Measurements from ENCODE around the gene PCDH1. TPM values are rescaled to one million over a fixed set of nuclear protein-coding genes. Genes with fewer than 3 reads are reported as not detected.
"Not testable (repeated sequence)": the region's sequence is repeated elsewhere in the genome, so short reads cannot be mapped to it uniquely, and the experiment has no call there.

The PCDH1 gene
- 27.3 and 41.1 TPM in 2 replicates for total RNA-seq (2014; rRNA removed; shearing (Covaris generic); ENCODE audit: low replicate concordance)

DNA sequence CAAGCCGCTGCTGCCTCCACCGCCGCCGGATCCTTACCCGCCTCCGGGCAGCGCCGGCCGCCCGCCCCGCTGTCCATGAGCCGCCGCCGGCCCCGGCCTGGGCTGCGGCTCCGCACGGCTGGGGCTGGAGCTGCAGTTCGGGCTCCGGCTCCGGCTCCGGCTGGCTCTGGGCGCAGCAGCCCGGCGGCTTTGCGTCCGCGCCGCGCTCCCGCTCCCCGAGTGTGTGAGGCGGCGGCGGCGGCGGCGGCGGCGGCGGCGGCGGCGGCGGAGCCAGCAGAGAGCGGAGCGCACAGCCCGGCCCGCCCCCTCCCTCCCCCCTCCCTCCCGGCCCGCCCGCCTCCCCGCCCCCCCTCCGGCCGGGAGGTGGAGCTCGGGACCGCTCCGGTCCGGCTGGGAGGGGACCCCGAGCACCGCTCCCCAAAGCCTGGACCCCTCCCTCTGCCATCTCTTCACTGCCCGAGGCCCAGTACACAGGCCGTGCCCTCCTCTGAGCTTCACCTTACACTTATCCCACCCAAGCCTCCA, at the start of gene PCDH1:
PCDH1 (minus strand) TSS at position 225 of the 525 bp plus-strand sequence; CDS start at position 77, 148 bp downstream.
- in situ Hi-C loops (cut with HindIII; ENCODE audit: low pct_unique_long_range_greater_than_20kb, low sequenced_read_pairs) = no loop called here
- DNase-seq (ENCODE audit: low read depth) = no peak

GRCh38 chr5:141926434-141926833, 48.2 kb upstream of the PCDH1 start:
- DNase-seq (ENCODE audit: low read depth) = no peak
- in situ Hi-C loops (cut with HindIII; ENCODE audit: low pct_unique_long_range_greater_than_20kb, low sequenced_read_pairs) = no loop called here

- peak; percentile 96 for DNase-seq (ENCODE audit: low read depth)
- in situ Hi-C loops (cut with HindIII; ENCODE audit: low pct_unique_long_range_greater_than_20kb, low sequenced_read_pairs) = no loop called here
Measured at GRCh38 chr5:141923448-141924313, 45.5 kb upstream of the PCDH1 start, which contains the start of gene DELE1. Gene DELE1 (plus strand): TSS chr5:141923871. CDS start chr5:141923942, 71 bp downstream.

- in situ Hi-C loops (cut with HindIII; ENCODE audit: low pct_unique_long_range_greater_than_20kb, low sequenced_read_pairs); DNase-seq (ENCODE audit: low read depth): not testable (repeated sequence)
Measured at GRCh38 chr5:141922827-141923447, 44.7 kb upstream of the PCDH1 start.

DNA sequence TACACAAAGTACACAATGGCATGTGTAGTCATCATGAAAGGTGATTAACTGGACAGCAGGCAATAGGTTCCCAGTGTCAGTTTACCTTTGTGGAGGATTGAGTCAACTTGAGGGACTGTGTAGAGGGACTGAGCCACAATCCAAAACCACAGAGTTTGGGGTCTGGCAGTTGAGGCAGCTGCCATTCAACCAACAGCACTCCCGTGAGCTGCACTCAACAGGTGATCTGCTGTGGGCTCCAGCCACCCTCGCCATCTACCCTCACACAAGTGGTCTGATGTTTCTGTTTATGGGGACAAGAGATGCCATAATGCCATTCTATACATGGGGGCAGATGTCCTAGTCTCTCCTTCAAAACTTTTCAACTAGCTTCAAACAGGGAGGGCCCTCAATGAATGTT, 42.6 kb upstream of the PCDH1 start:
- DNase-seq (ENCODE audit: low read depth) = no peak
- in situ Hi-C loops (cut with HindIII; ENCODE audit: low pct_unique_long_range_greater_than_20kb, low sequenced_read_pairs) = no loop called here

GRCh38 chr5:141919218-141920119, 41.3 kb upstream of the PCDH1 start:
- no peak for DNase-seq (ENCODE audit: low read depth)
- in situ Hi-C loops (cut with HindIII; ENCODE audit: low pct_unique_long_range_greater_than_20kb, low sequenced_read_pairs) = no loop called here

DNA sequence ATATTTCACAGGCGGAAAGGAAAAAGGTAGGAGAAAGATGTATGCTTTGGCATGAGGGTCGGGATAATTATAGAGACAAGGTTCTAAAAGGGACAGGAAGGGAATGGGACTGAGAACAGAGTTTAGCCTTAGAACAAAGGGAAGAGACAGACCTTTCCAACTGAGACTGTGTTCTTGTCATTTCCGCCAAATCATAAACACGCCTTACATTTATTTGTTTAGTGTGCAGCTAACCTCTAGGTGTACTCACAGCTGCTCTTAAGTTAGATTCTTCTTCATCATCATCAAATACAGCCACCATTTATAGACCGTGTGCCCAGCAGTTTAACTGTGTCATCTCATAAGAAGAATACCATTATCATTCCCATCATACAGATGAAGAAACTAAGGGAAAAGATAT, 39.5 kb upstream of the PCDH1 start:
- no peak for DNase-seq (ENCODE audit: low read depth)
- in situ Hi-C loops (cut with HindIII; ENCODE audit: low pct_unique_long_range_greater_than_20kb, low sequenced_read_pairs) = no loop called here

- no peak for DNase-seq (ENCODE audit: low read depth)
- in situ Hi-C loops (cut with HindIII; ENCODE audit: low pct_unique_long_range_greater_than_20kb, low sequenced_read_pairs) = no loop called here
Measured at GRCh38 chr5:141916522-141916921, 38.3 kb upstream of the PCDH1 start.

- DNase-seq (ENCODE audit: low read depth) = no peak
- in situ Hi-C loops (cut with HindIII; ENCODE audit: low pct_unique_long_range_greater_than_20kb, low sequenced_read_pairs) = no loop called here
Measured at GRCh38 chr5:141915881-141916336, 37.7 kb upstream of the PCDH1 start.

DNA sequence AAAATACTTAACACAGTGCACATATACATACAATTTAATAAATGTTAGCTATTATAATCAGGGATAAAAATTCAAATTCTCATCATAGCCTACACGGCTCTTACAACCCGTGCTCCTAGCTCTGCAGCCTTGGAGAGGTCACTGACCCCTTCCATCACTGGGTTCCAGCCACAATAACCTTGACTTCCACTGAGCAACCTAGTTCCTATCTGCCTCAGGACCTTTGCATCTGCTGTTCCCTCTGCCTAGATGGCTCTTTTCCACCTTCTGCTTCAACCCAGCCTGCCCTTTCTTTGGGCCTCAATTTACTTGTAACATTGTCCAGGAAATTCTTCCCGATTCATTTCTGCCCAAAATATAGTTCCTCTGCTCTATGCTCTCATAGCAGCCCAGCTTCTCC, 36.6 kb upstream of the PCDH1 start:
- in situ Hi-C loops (cut with HindIII; ENCODE audit: low pct_unique_long_range_greater_than_20kb, low sequenced_read_pairs) = no loop called here
- DNase-seq (ENCODE audit: low read depth) = no peak

DNA sequence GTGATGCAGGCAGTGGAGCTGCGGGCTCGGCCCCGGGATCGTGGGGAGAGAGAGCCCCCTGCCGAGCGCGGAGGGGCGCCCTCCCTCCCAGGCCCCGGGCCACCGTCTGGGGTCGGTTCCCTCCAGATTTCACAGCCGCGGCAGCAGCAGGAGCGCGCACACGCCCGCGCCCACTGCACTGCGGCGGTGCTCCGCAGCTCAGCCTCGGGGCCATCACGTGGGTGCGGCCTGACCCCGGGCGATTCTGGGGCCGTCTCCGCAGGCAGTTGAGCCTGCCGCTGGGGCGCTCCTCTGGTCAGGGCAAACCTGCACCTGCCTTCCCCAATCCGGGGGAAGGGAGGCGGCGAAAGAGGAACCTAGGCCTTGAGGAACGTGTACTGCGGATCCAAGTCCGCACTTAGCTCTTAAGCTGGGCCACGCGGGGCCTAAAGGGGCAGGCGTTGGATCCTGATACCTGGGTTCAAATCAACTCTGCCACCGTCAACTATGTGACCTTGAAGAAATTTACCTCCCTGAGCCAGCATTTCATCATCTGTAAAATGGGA, 36.1 kb upstream of the PCDH1 start:
- in situ Hi-C loops (cut with HindIII; ENCODE audit: low pct_unique_long_range_greater_than_20kb, low sequenced_read_pairs) = no loop called here
- DNase-seq (ENCODE audit: low read depth) = no peak

DNA sequence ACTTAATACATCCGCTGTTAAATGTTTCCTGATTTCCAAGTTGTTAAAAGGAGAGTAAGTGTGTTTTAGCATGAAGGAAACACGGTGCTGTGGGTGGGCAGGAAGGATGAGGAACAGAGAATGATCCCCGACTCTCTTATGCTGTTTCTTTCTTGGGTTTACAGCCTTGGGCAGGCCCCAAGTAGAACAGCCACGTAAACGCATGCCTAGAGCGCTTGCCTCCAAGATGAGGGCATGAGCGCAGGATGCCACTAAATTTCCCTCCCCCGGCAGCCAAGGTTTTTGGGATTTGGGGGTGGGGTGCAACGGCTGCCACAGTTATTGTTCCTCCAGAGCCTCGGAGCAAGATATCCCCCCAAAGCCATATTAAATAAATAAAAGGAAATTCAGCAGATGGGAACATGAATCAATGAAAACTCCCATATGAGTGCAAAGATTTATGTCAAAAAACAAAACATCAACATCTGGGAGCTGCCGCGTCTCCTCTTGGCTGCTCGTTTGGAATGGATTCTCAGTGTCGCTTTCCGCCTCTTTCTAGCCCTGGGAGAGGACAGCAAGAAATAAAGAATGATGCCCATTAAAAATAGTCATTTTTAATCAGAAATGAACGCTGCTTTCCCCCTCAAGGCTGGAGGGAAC, 35.5 kb upstream of the PCDH1 start:
- no peak for DNase-seq (ENCODE audit: low read depth)
- in situ Hi-C loops (cut with HindIII; ENCODE audit: low pct_unique_long_range_greater_than_20kb, low sequenced_read_pairs) = no loop called here

- in situ Hi-C loops (cut with HindIII; ENCODE audit: low pct_unique_long_range_greater_than_20kb, low sequenced_read_pairs) = no loop called here
- DNase-seq (ENCODE audit: low read depth) = no peak
Measured at GRCh38 chr5:141910271-141910673, 32.1 kb upstream of the PCDH1 start.

DNA sequence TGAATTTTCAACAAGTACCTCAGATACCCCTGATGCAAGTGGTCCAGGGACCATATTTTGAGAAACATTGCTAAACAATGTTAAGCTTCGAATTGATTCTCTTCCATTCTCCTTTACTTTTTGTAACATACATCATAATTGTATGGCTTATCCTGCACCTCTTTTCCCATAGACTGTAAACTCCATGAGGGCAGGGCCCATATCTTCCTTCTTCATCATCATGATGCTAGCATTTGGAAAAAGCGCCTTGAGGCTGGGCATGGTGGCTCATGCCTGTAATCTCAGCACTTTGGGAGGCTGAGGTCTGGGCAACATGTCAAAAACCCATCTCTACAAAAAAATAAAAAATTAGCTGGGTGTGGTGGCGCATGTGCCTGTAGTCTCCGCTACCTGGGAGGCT, 31.0 kb upstream of the PCDH1 start:
- in situ Hi-C loops (cut with HindIII; ENCODE audit: low pct_unique_long_range_greater_than_20kb, low sequenced_read_pairs) = no loop called here
- DNase-seq (ENCODE audit: low read depth) = no peak

DNA sequence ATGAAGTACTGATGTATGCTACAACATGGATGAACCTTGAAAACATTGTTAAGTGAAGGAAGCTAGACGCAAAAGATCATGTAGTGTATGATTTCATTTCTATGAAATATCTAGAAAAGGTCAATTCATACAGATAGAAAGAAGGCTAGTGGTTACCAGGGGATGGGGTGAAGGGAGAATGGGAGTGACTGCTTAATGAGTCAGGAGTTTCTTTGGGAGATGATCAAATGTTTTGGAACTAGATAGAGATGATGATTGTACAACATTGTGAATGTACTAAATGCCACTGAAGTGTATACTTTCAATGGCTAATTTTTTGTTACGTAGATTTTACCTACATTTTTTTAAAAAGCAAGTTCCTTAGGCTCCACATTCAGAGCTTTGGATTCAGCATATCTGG, 30.6 kb upstream of the PCDH1 start:
- no peak for DNase-seq (ENCODE audit: low read depth)
- in situ Hi-C loops (cut with HindIII; ENCODE audit: low pct_unique_long_range_greater_than_20kb, low sequenced_read_pairs) = no loop called here

GRCh38 chr5:141906972-141907371, 28.8 kb upstream of the PCDH1 start:
- in situ Hi-C loops (cut with HindIII; ENCODE audit: low pct_unique_long_range_greater_than_20kb, low sequenced_read_pairs) = no loop called here
- no peak for DNase-seq (ENCODE audit: low read depth)

DNA sequence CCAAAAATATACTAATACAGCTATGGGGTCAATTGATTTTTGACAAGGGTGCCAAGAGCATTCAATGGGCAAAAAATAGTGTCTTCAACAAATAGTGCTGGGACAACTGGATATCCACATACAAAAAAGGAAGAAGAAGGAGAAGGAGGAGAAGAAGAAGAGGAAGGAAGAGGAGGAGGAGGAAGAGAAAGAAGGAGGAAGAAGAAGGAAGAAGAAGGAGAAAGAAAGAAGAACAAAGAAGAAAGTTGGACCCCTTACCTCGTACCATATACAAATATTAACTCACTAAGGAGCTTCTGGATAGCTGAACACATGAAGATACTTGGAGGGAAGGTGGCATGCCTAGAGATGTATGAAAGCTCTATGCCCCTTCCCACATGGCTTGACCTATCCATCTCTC, 28.3 kb upstream of the PCDH1 start:
- in situ Hi-C loops (cut with HindIII; ENCODE audit: low pct_unique_long_range_greater_than_20kb, low sequenced_read_pairs) = no loop called here
- no peak for DNase-seq (ENCODE audit: low read depth)

- in situ Hi-C loops (cut with HindIII; ENCODE audit: low pct_unique_long_range_greater_than_20kb, low sequenced_read_pairs) = no loop called here
- no peak for DNase-seq (ENCODE audit: low read depth)
Measured at GRCh38 chr5:141904551-141904950, 26.3 kb upstream of the PCDH1 start.
